GM12878 (cell line): Measurements from ENCODE around the gene NEK10. TPM values are rescaled to one million over a fixed set of nuclear protein-coding genes. Genes with fewer than 3 reads are reported as not detected.
A peak's percentile ranks its signal among the peaks of the same experiment; 100 is the strongest.

Source experiments
- ATAC-seq: fragments of 200-7000 bp; cut with Tn5 transposase; 3 replicates; pipeline ENCODE4 v1.9.1; 2020; ENCODE audit warnings: mild to moderate bottlenecking, moderate library complexity
- BruUV-seq: library from RNA; stranded (reverse); fragments of 400-500 nt; replicated peaks from 2 replicates; lab custom pipeline; 2021; lab: Mats Ljungman, UMichigan
- CTCF ChIA-PET: fragments of 300-600 bp; sonication (Branson Sonifier 250); formaldehyde crosslinking; extraction: SDS; loops from one replicate; lab custom pipeline; 2021; ENCODE audit warnings: inconsistent platforms; lab: Yijun Ruan, JAX
- POLR2A ChIA-PET: fragments of 350-600 bp; formaldehyde crosslinking; extraction: SDS; loops from one replicate; lab custom pipeline; 2021; ENCODE audit warnings: inconsistent platforms; lab: Charles Lee
- RAD21 ChIA-PET: fragments of 300-600 bp; sonication (Branson Sonifier 250); formaldehyde crosslinking; loops from one replicate; lab custom pipeline; 2023; ENCODE audit warnings: antibody characterized with exemption; ENCODE audit not compliant: unreplicated experiment; lab: Charles Lee
- SMC1A ChIA-PET: fragments of 300-600 bp; sonication (Branson Sonifier 250); formaldehyde crosslinking; loops from one replicate; lab custom pipeline; 2023; ENCODE audit not compliant: unreplicated experiment, uncharacterized antibody; lab: Charles Lee
- DNase-seq: peaks from one replicate; pipeline ENCODE4 v3.0.0-alpha.2; 2011; ENCODE audit warnings: low read depth, low spot score
- FAIRE-seq: peaks from 3 replicates; lab custom pipeline; 2011; peaks lifted over from hg19 to GRCh38; lab: Jason Lieb, UNC
- H2AFZ ChIP-seq: 2 replicates; pipeline ENCODE4 v1.6.0; 2011; ENCODE audit warnings: low read depth, low read length, control low read depth; ENCODE audit not compliant: control insufficient read depth
- H3K27ac ChIP-seq: 2 replicates; pipeline ENCODE4 v1.5.1; 2011; ENCODE audit warnings: control low read depth; ENCODE audit not compliant: control insufficient read depth, insufficient read depth
- H3K27me3 ChIP-seq, 2 experiments: replicated peaks in 1 of 2; 2 replicates each; pipeline versions ENCODE4 v1.6.0 to v1.6.1; 2011; ENCODE audit warnings: low read length in 1 of 2; ENCODE audit not compliant: control insufficient read depth in 2 of 2, insufficient read depth in 2 of 2
- H3K36me3 ChIP-seq, 2 experiments: 2 replicates each; pipeline ENCODE4 v1.5.1; 2011; ENCODE audit warnings: low read length in 1 of 2; ENCODE audit not compliant: control insufficient read depth in 2 of 2, insufficient read depth in 2 of 2
- H3K4me1 ChIP-seq: 2 replicates; pipeline ENCODE4 v1.6.1; 2011; ENCODE audit warnings: mild to moderate bottlenecking, low read length, moderate library complexity, mixed read lengths; ENCODE audit not compliant: control insufficient read depth, insufficient read depth
- H3K4me2 ChIP-seq: 2 replicates; pipeline ENCODE4 v1.6.0; 2011; ENCODE audit warnings: control low read depth; ENCODE audit not compliant: control insufficient read depth, insufficient read depth
- H3K4me3 ChIP-seq: fragments of 200-600 bp; sonication (generic); 2 replicates; pipeline ENCODE4 v1.5.1; 2016
- H3K79me2 ChIP-seq: 2 replicates; pipeline ENCODE4 v1.6.0; 2011; ENCODE audit warnings: low read length; ENCODE audit not compliant: control insufficient read depth, insufficient read depth
- H3K9ac ChIP-seq: 2 replicates; pipeline ENCODE4 v1.8.0; 2011; ENCODE audit warnings: low read length, control low read depth, mixed read lengths; ENCODE audit not compliant: control insufficient read depth, insufficient read depth
- H3K9me3 ChIP-seq: replicated peaks from 3 replicates; pipeline ENCODE4 v1.5.1; 2011; ENCODE audit warnings: mild to moderate bottlenecking, low read length; ENCODE audit not compliant: control insufficient read depth, insufficient read depth
- H4K20me1 ChIP-seq: 2 replicates; pipeline ENCODE4 v1.6.0; 2011; ENCODE audit not compliant: control insufficient read depth, insufficient read depth
- BACH1 ChIP-seq: fragments of 450-650 bp; IDR thresholded peaks from 2 replicates; pipeline ENCODE4 v1.6.1; 2017; ENCODE audit warnings: mild to moderate bottlenecking, borderline replicate concordance
- FOXK2 ChIP-seq: fragments of 450-650 bp; IDR thresholded peaks from 2 replicates; pipeline ENCODE4 v1.6.1; 2017; ENCODE audit warnings: mild to moderate bottlenecking, moderate library complexity
- RAD21 ChIP-seq: IDR thresholded peaks from 2 replicates; pipeline ENCODE4 v1.6.1; 2011; ENCODE audit warnings: mild to moderate bottlenecking, low read depth, low read length, moderate library complexity; ENCODE audit not compliant: insufficient read depth
- RCOR1 ChIP-seq: conservative IDR thresholded peaks from 2 replicates; pipeline ENCODE4 v1.6.1; 2012; ENCODE audit warnings: low read depth, low read length, improper control_type of control experiment
- SIN3A ChIP-seq: IDR thresholded peaks from 2 replicates; pipeline ENCODE4 v1.6.1; 2012; ENCODE audit warnings: low read depth, low read length, improper control_type of control experiment
- SMAD1 ChIP-seq: fragments of 450-650 bp; IDR thresholded peaks from 2 replicates; pipeline ENCODE4 v1.6.1; 2018; ENCODE audit warnings: mild to moderate bottlenecking, low read depth; ENCODE audit not compliant: partially characterized antibody
- SMARCA5 ChIP-seq: fragments of 450-650 bp; IDR thresholded peaks from 2 replicates; pipeline ENCODE4 v1.6.1; 2017; ENCODE audit warnings: mild to moderate bottlenecking
- SRF ChIP-seq, 2 experiments: IDR thresholded peaks; 2 replicates each; pipeline ENCODE4 v1.6.1; 2011; ENCODE audit warnings: low read depth in 2 of 2, low read length in 2 of 2, mild to moderate bottlenecking in 1 of 2, moderate library complexity in 1 of 2
- TBL1XR1 ChIP-seq: IDR thresholded peaks from 2 replicates; pipeline ENCODE4 v1.6.1; 2012; ENCODE audit warnings: low read depth, low read length, improper control_type of control experiment
- WGBS: methylation state at CpG from one replicate; pipeline ENCODE4 v1.1.6; 2016; ENCODE audit warnings: low lambda C conversion rate; ENCODE audit not compliant: insufficient replicate concordance, insufficient coverage; ENCODE audit errors: missing lambda C conversion rate; 5-methylcytosine and 5-hydroxymethylcytosine counted together
- in situ Hi-C: fragments of 300-500 bp; cut with MboI; formaldehyde crosslinking; loops from 9 replicates; pipeline ENCODE4 v1.14.3; 2018; ENCODE audit warnings: mixed read lengths
- intact Hi-C: fragments of 100-400 bp; cut with micrococcal nuclease; formaldehyde crosslinking; loops from one replicate; pipeline ENCODE4 v1.14.2; 2022; ENCODE audit not compliant: unreplicated experiment
- polyA plus RNA-seq, 11 experiments: library from polyadenylated mRNA; depleted of rRNA in 4 of 11; unstranded in 6 of 11; stranded (reverse) in 5 of 11; fragments of >200 nt; fragmentation: Nextera tagmentation in 4 of 11; fragmentation: Illumina TruSeq in 1 of 11; extraction: Ambion mirVana in 4 of 11; extraction: Trizol in 1 of 11; gene quantifications; 1 replicate in 1 of 11; 2 replicates in 10 of 11; pipeline versions ENCODE4 v1.2.1 to v1.2.3, GENCODE V29; 2011 to 2016; ENCODE audit warnings: inconsistent platforms in 2 of 11, missing spikeins in 2 of 11, low read depth in 1 of 11
- total RNA-seq, 4 experiments: library from RNA; depleted of rRNA in 3 of 4; stranded (reverse); fragments of >200 nt in 3 of 4; fragmentation: Illumina TruSeq in 1 of 4; extraction: Trizol in 1 of 4; gene quantifications; 2 replicates each; pipeline versions ENCODE4 v1.2.1 to v1.2.3, GENCODE V29; 2013 to 2021
- TF ChIP-seq, protein P1 (sequence below): fragments of 450-650 bp; formaldehyde crosslinking; IDR thresholded peaks from 2 replicates; pipeline ENCODE4 v1.4.0; 2020; ENCODE audit warnings: mild to moderate bottlenecking, moderate library complexity
- TF ChIP-seq, protein P2 (sequence below): fragments of 150-350 bp; IDR thresholded peaks from 2 replicates; pipeline ENCODE4 v1.6.1; 2016; ENCODE audit warnings: low read depth, low read length
- TF ChIP-seq, protein P3 (sequence below): fragments of 450-650 bp; IDR thresholded peaks from 2 replicates; pipeline ENCODE4 v1.6.1; 2017; ENCODE audit warnings: borderline replicate concordance

The NEK10 gene
- total and polyA plus RNA-seq, 10 of the 15 experiments (the other 5 are each of a cell fraction or from before 2014, with no cell fraction given) = 0.06 to 0.40 (median 0.16) TPM; not detected in 2

DNA sequence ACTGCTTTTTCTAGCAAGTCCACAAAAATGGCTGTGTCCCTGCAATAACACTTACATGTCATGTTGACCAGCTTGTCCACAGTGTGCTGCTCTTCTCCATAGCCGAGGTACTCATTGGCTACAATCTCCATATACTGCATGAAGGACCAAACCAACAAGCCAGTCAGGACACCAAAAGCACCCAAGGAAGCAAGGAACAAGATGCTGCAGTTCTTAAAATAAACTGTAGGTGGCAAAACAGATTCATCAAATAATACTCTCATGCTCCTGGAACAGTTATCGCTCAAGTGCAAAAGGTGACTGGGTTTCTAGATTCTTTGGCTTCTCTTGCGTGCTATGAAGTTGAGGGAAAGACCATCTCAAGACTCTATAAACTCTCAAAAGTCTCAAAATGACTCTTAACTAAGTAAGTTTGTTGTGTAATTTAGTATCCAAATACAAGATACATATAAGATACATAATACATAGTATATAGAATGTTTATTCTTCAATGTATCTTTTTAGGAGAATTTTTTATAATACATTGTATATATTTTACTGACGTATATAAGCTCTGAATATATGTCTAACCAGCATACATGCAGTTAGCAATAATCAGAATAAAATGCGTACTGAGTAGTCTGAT is 57.0 kb downstream of the NEK10 start:
- in situ Hi-C loops = loop anchor here (5.0 to 10.0 kb wide), 2 partner anchors 370 to 1023 kb away; no protein-coding TSS in a partner anchor
- WGBS = 7% methylated on average over 5 of the region's 5 CpGs
- TF ChIP-seq, protein P1, sequence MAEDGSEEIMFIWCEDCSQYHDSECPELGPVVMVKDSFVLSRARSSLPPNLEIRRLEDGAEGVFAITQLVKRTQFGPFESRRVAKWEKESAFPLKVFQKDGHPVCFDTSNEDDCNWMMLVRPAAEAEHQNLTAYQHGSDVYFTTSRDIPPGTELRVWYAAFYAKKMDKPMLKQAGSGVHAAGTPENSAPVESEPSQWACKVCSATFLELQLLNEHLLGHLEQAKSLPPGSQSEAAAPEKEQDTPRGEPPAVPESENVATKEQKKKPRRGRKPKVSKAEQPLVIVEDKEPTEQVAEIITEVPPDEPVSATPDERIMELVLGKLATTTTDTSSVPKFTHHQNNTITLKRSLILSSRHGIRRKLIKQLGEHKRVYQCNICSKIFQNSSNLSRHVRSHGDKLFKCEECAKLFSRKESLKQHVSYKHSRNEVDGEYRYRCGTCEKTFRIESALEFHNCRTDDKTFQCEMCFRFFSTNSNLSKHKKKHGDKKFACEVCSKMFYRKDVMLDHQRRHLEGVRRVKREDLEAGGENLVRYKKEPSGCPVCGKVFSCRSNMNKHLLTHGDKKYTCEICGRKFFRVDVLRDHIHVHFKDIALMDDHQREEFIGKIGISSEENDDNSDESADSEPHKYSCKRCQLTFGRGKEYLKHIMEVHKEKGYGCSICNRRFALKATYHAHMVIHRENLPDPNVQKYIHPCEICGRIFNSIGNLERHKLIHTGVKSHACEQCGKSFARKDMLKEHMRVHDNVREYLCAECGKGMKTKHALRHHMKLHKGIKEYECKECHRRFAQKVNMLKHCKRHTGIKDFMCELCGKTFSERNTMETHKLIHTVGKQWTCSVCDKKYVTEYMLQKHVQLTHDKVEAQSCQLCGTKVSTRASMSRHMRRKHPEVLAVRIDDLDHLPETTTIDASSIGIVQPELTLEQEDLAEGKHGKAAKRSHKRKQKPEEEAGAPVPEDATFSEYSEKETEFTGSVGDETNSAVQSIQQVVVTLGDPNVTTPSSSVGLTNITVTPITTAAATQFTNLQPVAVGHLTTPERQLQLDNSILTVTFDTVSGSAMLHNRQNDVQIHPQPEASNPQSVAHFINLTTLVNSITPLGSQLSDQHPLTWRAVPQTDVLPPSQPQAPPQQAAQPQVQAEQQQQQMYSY (CRISPR knock-in tag) = no peak
- TF ChIP-seq SMARCA5 (peak; percentile 54; the same call in 1 of the 2 replicates), RCOR1 (no peak), RAD21 (peak; percentile 83), SIN3A (no peak), BACH1 (no peak), SRF (IDR thresholded peaks at IDR 0.05; ENCODE audit: low read depth in 2 of 2, low read length in 2 of 2) (no peak), FOXK2 (no peak), SMAD1 (no peak), TBL1XR1 (no peak)
- TF ChIP-seq, protein P2, sequence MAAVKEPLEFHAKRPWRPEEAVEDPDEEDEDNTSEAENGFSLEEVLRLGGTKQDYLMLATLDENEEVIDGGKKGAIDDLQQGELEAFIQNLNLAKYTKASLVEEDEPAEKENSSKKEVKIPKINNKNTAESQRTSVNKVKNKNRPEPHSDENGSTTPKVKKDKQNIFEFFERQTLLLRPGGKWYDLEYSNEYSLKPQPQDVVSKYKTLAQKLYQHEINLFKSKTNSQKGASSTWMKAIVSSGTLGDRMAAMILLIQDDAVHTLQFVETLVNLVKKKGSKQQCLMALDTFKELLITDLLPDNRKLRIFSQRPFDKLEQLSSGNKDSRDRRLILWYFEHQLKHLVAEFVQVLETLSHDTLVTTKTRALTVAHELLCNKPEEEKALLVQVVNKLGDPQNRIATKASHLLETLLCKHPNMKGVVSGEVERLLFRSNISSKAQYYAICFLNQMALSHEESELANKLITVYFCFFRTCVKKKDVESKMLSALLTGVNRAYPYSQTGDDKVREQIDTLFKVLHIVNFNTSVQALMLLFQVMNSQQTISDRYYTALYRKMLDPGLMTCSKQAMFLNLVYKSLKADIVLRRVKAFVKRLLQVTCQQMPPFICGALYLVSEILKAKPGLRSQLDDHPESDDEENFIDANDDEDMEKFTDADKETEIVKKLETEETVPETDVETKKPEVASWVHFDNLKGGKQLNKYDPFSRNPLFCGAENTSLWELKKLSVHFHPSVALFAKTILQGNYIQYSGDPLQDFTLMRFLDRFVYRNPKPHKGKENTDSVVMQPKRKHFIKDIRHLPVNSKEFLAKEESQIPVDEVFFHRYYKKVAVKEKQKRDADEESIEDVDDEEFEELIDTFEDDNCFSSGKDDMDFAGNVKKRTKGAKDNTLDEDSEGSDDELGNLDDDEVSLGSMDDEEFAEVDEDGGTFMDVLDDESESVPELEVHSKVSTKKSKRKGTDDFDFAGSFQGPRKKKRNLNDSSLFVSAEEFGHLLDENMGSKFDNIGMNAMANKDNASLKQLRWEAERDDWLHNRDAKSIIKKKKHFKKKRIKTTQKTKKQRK = no peak
- TF ChIP-seq, protein P3, sequence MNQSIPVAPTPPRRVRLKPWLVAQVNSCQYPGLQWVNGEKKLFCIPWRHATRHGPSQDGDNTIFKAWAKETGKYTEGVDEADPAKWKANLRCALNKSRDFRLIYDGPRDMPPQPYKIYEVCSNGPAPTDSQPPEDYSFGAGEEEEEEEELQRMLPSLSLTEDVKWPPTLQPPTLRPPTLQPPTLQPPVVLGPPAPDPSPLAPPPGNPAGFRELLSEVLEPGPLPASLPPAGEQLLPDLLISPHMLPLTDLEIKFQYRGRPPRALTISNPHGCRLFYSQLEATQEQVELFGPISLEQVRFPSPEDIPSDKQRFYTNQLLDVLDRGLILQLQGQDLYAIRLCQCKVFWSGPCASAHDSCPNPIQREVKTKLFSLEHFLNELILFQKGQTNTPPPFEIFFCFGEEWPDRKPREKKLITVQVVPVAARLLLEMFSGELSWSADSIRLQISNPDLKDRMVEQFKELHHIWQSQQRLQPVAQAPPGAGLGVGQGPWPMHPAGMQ = no peak

More for the DNA sequence above, 57.0 kb downstream of the NEK10 start:
- DNase-seq (peak; percentile 15), ATAC-seq (peak; percentile 94), FAIRE-seq (peak; percentile 98)
- ChIA-PET RAD21 (interaction anchor here (0.5 to 4.6 kb wide), 5 partner anchors 80 to 369 kb away, joined by 3 to 21 read pairs (median 3); no protein-coding TSS in a partner anchor), CTCF (interaction anchor here (0.5 to 6.3 kb wide), 11 partner anchors 10 to 1009 kb away, joined by 3 to 58 read pairs (median 3); no protein-coding TSS in a partner anchor), SMC1A (interaction anchor here (0.7 to 4.2 kb wide), 10 partner anchors 9 to 1388 kb away, joined by 3 to 15 read pairs (median 4); no protein-coding TSS in a partner anchor), POLR2A (interaction anchor here (0.5 kb wide), 1 partner anchor 609 kb away, joined by 8 read pairs; no protein-coding TSS in a partner anchor)
- no peaks in the 10 kb centered on the region for H3K27me3 ChIP-seq
- no peak overlapping the region for H3K9ac ChIP-seq
- H3K36me3 ChIP-seq = no peaks in the 10 kb centered on the region
- H4K20me1 ChIP-seq = no peaks in the 10 kb centered on the region
- H3K4me2 ChIP-seq = no peak overlapping the region
- no TSS peak for BruUV-seq
- no peaks in the 10 kb centered on the region for H3K9me3 ChIP-seq
- H2AFZ ChIP-seq = no peak overlapping the region
- no peak overlapping the region for H3K4me3 ChIP-seq
- no peak overlapping the region for H3K27ac ChIP-seq
- H3K4me1 ChIP-seq = no peaks in the 10 kb centered on the region
- intact Hi-C loops = loop anchor here (1.0 to 2.0 kb wide), 3 partner anchors 155 to 369 kb away; no protein-coding TSS in a partner anchor
- no peaks in the 10 kb centered on the region for H3K79me2 ChIP-seq
